NCI-H1694 treated with DMSO at 0.1 percent for 48 hours (cell line): ENCODE data around the gene SLC6A1.

ENCODE experiments used
- DNase-seq: peaks from one replicate; lab custom pipeline; 2025; lab: John Stamatoyannopoulos, UW

SLC6A1 gene

GRCh38 chr3:10993729-10994065, 1.1 kb downstream of the SLC6A1 start:
- DNase-seq: no peak

- no peak for DNase-seq
Observed at GRCh38 chr3:10994306-10994705, 1.8 kb downstream of the SLC6A1 start.

GRCh38 chr3:10995871-10996270, 3.3 kb downstream of the SLC6A1 start:
- no peak for DNase-seq

- no peak for DNase-seq
Observed at GRCh38 chr3:10996345-10997013, 3.9 kb downstream of the SLC6A1 start.

GRCh38 chr3:10997196-10997595, 4.6 kb downstream of the SLC6A1 start:
- no peak for DNase-seq

GRCh38 chr3:10998542-10998941, 6.0 kb downstream of the SLC6A1 start:
- no peak for DNase-seq

- no peak for DNase-seq
Observed at GRCh38 chr3:10999221-11000107, 6.9 kb downstream of the SLC6A1 start.

GRCh38 chr3:11000528-11000927, 8.0 kb downstream of the SLC6A1 start:
- DNase-seq: no peak

GRCh38 chr3:11001020-11001657, 8.6 kb downstream of the SLC6A1 start:
- DNase-seq: no peak

- no peak for DNase-seq
Observed at GRCh38 chr3:11001658-11002021, 9.1 kb downstream of the SLC6A1 start.

GRCh38 chr3:11002371-11002807, 9.8 kb downstream of the SLC6A1 start:
- DNase-seq: peak; percentile 4

GRCh38 chr3:11004563-11004962, 12.0 kb downstream of the SLC6A1 start:
- no peak for DNase-seq

- peak; percentile 27 for DNase-seq
Observed at GRCh38 chr3:11005686-11006256, 13.2 kb downstream of the SLC6A1 start.

GRCh38 chr3:11006986-11007933, 14.7 kb downstream of the SLC6A1 start:
- no peak for DNase-seq

- no peak for DNase-seq
Observed at GRCh38 chr3:11009898-11010297, 17.4 kb downstream of the SLC6A1 start.

- DNase-seq: no peak
Observed at GRCh38 chr3:11010426-11011165, 18.0 kb downstream of the SLC6A1 start.

GRCh38 chr3:11014253-11014652, 21.7 kb downstream of the SLC6A1 start:
- DNase-seq: no peak

GRCh38 chr3:11014752-11015151, 22.2 kb downstream of the SLC6A1 start:
- no peak for DNase-seq

GRCh38 chr3:11015369-11015768, 22.8 kb downstream of the SLC6A1 start:
- no peak for DNase-seq

- no peak for DNase-seq
Observed at GRCh38 chr3:11016727-11017126, 24.2 kb downstream of the SLC6A1 start.
